Measurements from ENCODE around the gene TEX11. TPM values are rescaled to one million over a fixed set of nuclear protein-coding genes. Genes with fewer than 3 reads are reported as not detected.
"Not testable (repeated sequence)": the region's sequence is repeated elsewhere in the genome, so short reads cannot be mapped to it uniquely, and the experiment has no call there.

The TEX11 gene
- total RNA-seq, 1 donor, result not detected

DNA sequence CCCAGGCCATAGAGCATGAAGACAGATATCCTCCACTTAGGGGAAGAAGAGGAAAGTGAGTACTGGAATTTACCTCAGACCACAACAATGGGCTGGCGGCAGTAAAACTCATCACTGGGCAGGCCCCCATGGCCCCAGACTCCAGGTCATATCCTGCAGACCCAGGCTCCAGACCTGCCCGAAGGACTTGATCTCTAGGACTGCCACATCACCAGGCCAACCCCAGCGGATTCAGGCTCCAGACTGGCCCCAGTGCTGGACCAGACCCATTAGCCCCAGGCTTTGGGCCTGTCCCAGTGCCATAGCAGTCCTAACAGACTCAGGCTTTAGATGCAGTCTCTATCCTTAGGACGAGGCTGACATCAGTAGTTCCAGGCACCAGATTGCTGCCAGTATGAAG lies 273.3 kb downstream of the TEX11 start:
- TF ChIP-seq, protein P1, sequence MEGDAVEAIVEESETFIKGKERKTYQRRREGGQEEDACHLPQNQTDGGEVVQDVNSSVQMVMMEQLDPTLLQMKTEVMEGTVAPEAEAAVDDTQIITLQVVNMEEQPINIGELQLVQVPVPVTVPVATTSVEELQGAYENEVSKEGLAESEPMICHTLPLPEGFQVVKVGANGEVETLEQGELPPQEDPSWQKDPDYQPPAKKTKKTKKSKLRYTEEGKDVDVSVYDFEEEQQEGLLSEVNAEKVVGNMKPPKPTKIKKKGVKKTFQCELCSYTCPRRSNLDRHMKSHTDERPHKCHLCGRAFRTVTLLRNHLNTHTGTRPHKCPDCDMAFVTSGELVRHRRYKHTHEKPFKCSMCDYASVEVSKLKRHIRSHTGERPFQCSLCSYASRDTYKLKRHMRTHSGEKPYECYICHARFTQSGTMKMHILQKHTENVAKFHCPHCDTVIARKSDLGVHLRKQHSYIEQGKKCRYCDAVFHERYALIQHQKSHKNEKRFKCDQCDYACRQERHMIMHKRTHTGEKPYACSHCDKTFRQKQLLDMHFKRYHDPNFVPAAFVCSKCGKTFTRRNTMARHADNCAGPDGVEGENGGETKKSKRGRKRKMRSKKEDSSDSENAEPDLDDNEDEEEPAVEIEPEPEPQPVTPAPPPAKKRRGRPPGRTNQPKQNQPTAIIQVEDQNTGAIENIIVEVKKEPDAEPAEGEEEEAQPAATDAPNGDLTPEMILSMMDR (IDR thresholded peaks at IDR 0.05; ENCODE audit: insufficient read depth, low read depth, low read length), result no peak
- H3K4me3 ChIP-seq (ENCODE audit: low read depth, low read length), result no peak overlapping the region
- no peak for DNase-seq (ENCODE audit: low read depth)

DNA sequence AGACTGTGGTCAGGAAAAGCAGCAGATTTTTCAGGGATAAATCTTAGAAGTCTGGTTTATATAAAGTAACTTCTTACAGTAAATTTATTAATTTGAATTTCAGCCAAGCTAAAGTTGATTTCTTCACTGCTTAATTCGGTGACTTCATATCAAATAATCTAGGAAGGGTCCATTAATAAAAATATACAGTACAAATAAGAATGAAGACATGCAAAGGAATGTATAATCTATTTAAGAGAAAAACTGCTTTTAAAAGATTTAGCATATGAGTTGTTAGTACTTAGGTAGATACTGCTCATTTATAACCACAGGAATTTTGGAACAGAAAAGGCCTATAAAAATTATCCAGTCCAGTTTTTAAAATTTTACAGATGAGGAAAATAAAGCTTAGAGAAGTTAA lies 286.8 kb downstream of the TEX11 start:
- no peak for DNase-seq (ENCODE audit: low read depth)
- TF ChIP-seq, protein P1 (IDR thresholded peaks at IDR 0.05; ENCODE audit: insufficient read depth, low read depth, low read length), result no peak
- no peak overlapping the region for H3K4me3 ChIP-seq (ENCODE audit: low read depth, low read length)

DNA sequence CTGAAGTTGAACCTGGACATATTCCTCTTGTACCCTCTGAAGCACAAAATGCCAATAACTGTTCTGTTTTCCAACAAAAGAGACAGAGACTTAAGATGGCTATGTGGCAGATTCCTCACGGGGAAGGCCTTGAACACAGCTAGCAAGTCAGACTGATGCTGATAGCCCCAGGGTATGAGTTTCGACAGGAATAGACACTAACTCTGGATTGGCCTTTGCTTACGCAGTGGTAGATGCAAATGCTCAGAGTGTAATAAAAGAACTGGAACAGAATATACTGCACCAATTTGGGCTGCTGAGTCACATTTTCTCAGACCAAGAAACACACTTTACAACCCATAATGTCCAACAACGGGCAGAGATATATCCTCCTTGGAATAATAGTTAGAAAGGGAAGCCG lies 290.0 kb downstream of the TEX11 start:
- TF ChIP-seq, protein P1 (IDR thresholded peaks at IDR 0.05; ENCODE audit: insufficient read depth, low read depth, low read length), result no peak
- DNase-seq (ENCODE audit: low read depth), result no peak
- H3K4me3 ChIP-seq (ENCODE audit: low read depth, low read length), result no peak overlapping the region

DNA sequence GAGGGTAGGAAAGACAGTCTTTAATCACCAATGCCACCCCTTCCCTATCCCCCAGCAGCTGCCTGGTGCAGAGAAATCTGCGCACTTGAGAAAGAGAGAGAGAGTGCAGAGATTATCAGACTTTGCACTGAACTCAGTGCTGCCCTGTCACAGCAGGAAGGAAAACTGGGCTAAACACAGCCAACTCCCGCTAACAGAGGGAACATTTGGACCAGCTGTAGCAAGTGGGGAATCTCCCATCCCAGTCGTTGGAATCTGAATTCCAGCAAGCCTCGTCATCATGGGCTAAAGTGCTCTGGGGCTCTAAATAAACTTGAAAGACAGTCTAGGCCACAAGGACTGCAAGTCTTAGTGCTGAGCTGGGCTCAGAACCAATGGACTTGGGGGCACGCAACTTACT lies 295.2 kb downstream of the TEX11 start:
- no peak overlapping the region for H3K4me3 ChIP-seq (ENCODE audit: low read depth, low read length)
- DNase-seq (ENCODE audit: low read depth), result peak; percentile 12
- TF ChIP-seq, protein P1 (IDR thresholded peaks at IDR 0.05; ENCODE audit: insufficient read depth, low read depth, low read length), result no peak

DNA sequence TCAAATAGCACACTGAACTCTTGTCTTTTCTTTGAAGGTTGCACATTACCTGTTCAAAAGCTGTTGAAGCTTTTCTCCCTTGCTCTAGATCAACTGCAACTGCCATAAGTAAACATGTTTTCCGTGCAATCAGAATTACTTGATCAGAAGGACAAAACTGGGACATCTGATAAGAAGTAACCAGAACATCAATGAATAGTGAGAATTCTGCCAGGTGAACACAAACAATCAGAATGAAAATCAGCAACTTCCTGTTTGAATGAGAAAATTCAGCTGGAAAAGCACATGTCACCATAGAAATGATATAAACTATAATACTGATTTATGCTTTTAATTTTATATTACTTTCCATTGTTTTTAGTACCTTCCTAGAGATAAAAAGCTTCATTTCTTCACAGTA lies 303.2 kb downstream of the TEX11 start:
- DNase-seq (ENCODE audit: low read depth), result no peak
- TF ChIP-seq, protein P1 (IDR thresholded peaks at IDR 0.05; ENCODE audit: insufficient read depth, low read depth, low read length), result no peak
- H3K4me3 ChIP-seq (ENCODE audit: low read depth, low read length), result no peak overlapping the region

DNA sequence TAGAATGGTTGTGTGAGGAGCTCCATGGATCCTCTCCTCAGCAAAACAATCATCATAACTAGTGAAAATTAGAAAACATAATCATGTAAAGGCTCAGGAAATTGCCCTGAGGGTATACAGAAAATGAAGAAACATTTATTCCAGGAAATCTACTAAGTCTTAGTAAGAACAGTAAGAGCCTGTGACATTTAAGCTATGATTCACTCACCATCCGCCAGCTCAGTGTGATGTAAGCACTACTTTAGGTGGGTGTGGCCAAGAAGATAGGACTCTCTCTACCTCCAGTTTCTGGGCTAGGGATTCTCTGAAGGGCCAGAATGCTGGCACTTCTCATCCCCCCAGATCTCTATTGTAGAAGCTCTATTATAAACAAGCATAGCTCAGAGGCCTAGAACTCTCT lies 316.4 kb downstream of the TEX11 start:
- TF ChIP-seq, protein P1 (IDR thresholded peaks at IDR 0.05; ENCODE audit: insufficient read depth, low read depth, low read length), result no peak
- H3K4me3 ChIP-seq (ENCODE audit: low read depth, low read length), result no peak overlapping the region
- peak; percentile 56 for DNase-seq (ENCODE audit: low read depth)

DNA sequence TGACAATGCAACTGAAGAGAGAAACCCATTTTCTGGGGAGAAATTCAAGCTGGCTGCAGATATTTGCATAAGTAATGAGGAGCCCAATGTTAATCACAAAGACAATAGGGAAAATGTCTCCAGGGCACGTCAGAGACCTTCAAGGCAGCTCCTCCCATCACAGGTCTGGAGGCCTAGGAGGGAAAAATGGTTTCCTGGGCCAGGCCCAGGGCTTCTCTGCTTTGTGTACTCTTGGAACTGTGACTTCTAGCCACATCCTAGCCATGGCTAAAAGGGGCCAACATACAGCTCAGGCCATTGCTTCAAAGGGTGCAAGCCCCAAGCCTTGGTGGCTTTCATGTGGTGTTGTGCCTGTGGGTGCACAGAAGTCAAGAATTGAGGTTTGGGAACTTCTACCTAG lies 321.4 kb downstream of the TEX11 start:
- not testable (repeated sequence) for DNase-seq (ENCODE audit: low read depth)

More for the DNA sequence above, 321.4 kb downstream of the TEX11 start:
- H3K4me3 ChIP-seq (ENCODE audit: low read depth, low read length), result not testable (repeated sequence)

Data from fibroblast of villous mesenchyme (primary cell).